Cardiac fibroblast (primary cell): ENCODE results near the gene SKAP1.
A peak's percentile ranks its signal among the peaks of the same experiment; 100 is the strongest.

ENCODE experiments used
- DNase-seq, 2 donors: peaks; one replicate each; pipeline versions ENCODE4 v3.0.0 to v3.0.0-alpha.2; 2010; ENCODE audit warnings: low read depth in 2 of 2
- H3K4me3 ChIP-seq, 2 donors: replicated peaks in 1 of 2; 1 replicate in 1 of 2; 2 replicates in 1 of 2; pipeline ENCODE4 v1.5.1; 2011; ENCODE audit warnings: low read depth in 2 of 2, low read length in 2 of 2, mild to moderate bottlenecking in 2 of 2, moderate library complexity in 1 of 2
- CTCF ChIP-seq: IDR thresholded peaks from one replicate; pipeline ENCODE4 v1.5.1; 2011; ENCODE audit warnings: low read depth, mild to moderate bottlenecking, low read length, inconsistent platforms

SKAP1 gene

GRCh38 chr17:48149787-48150463 lies 280.1 kb downstream of the SKAP1 start:
- H3K4me3 ChIP-seq: no peak overlapping the region
- TF ChIP-seq CTCF: no peak
- no peak for DNase-seq

GRCh38 chr17:48148854-48149786 lies 280.9 kb downstream of the SKAP1 start:
- no peak for TF ChIP-seq CTCF
- H3K4me3 ChIP-seq: no peak overlapping the region
- DNase-seq: peak in 1 of 2 donors; percentile 25

- H3K4me3 ChIP-seq: no peak overlapping the region
- no peak for DNase-seq
- TF ChIP-seq CTCF: no peak
Observed at GRCh38 chr17:48148029-48148770, 281.8 kb downstream of the SKAP1 start.

DNA sequence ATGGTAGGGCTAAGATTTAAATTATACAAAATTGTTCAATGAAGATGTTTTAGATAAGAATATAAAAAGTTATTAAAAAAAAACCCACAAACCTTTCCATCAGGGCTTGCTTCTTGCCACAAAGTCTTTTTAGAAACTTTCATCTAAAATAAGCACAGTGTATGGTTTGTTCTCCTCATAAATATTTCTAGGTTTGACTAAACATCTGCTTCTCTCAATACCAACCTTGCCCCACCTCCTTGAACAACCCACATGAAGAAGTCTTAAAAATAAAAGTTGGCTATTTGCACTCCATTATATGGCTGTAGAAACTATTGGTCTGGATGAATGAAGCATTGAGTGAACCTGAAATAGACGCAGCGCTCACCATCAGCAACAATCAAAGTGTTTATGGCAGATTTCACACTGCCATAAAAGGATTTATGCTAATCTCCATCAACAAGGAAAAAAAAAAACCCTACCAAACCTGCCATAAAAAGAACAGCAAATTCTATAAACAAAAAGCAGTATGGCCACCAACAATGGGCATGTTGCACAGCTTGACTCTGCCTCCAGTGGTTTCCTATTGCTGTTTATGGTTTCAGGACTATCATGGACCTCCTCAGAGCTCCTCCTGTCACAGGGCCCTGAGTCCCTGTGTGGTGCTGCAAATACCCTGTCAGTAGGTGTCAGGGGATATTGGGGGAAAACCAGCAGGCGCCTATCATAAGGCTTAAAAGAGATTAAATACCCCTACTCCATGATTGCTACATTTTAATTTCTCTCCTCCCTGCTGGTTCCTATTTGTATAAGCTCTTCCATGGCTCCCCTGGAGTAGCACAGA lies 284.8 kb downstream of the SKAP1 start:
- no peak for TF ChIP-seq CTCF
- DNase-seq: no peak
- H3K4me3 ChIP-seq: no peak overlapping the region

GRCh38 chr17:48144231-48144630 lies 285.8 kb downstream of the SKAP1 start:
- DNase-seq: no peak
- no peak overlapping the region for H3K4me3 ChIP-seq
- no peak for TF ChIP-seq CTCF

DNA sequence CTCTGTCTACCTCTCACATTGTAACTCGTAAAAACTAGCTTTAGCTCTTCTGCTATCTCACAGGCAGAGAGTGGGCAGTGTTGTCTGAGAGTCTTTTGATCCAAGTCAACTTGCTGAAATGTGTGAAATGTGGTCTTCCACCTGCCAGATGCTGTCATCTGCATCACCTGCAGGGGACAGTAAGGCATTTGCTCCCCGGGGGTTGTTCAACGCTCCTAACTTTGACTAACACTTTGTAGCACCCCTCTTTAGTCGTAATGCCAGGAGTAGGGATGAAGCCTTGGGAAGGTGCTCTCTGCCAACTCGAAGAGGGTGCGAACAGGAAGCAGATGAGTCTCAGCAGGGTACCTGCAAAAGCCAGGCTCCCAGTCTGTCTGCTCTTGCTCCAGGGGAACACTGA lies 286.4 kb downstream of the SKAP1 start:
- no peak for DNase-seq
- H3K4me3 ChIP-seq: no peak overlapping the region
- TF ChIP-seq CTCF: no peak
